ENCODE measurements around the gene APP.

DNA sequence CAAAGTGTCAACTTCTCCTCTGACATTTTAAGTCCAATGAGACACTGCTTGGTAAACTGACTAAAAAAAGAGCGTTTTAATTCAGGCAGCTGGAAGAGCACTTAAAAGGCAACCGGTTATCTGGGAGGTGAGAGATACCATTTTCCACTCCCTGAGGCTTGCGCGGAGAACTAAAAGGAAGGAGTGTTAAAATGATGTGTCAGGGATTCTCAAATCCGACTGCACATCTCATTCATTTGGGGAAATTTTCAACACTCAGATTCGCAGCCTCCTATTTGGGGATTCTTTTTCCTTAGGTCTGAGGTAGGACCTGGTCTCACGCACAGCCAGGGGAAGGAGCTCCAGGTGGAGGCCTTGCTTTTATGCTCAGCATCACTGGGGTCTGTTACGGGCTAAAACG, 281.9 kb downstream of the APP start:
- TF ChIP-seq POLR2A (IDR thresholded peaks at IDR 0.05; ENCODE audit: low read depth, low read length) (no peak), TAF1 (IDR thresholded peaks at IDR 0.05; ENCODE audit: borderline replicate concordance, low read depth, low read length) (no peak)
